ENCODE measurements around the gene RAB8B. TPM values are rescaled to one million over a fixed set of nuclear protein-coding genes. Genes with fewer than 3 reads are reported as not detected.

RAB8B gene
- total RNA-seq, 1 experiment from 2014 or later: 33.8 TPM

- no peak overlapping the region for H4K91ac ChIP-seq (ENCODE audit: insufficient read length, low read depth, low read length)
- H3K79me1 ChIP-seq (ENCODE audit: insufficient read depth, low read depth, low read length, poor library complexity, severe bottlenecking): no peaks in the 10 kb centered on the region
- H3K56ac ChIP-seq (ENCODE audit: insufficient read length, low read depth, low read length): no peak overlapping the region
- no peak overlapping the region for H2BK120ac ChIP-seq (ENCODE audit: low read depth, low read length, poor library complexity, severe bottlenecking)
- H2BK12ac ChIP-seq (ENCODE audit: insufficient read length, low read depth, low read length): no peak overlapping the region
- H3K14ac ChIP-seq (ENCODE audit: insufficient read depth, low read length): no peak overlapping the region
- H2BK15ac ChIP-seq (ENCODE audit: low read depth, low read length): no peak overlapping the region
- no peaks in the 10 kb centered on the region; the same call in 1 of the 2 replicates for H3K4me1 ChIP-seq (ENCODE audit: insufficient read depth, low read length)
- H3K4me1 Mint-ChIP-seq: peaks cover 21 to 28% of the 10 kb centered on the region in 2 experiments
- H3K18ac ChIP-seq (ENCODE audit: insufficient read length, low read depth, low read length): no peak overlapping the region
- no peak for DNase-seq
- no peak overlapping the region for H3K4ac ChIP-seq (ENCODE audit: low read depth, low read length)
- H3K27ac Mint-ChIP-seq: peak overlapping the region; percentile 86 to 97 (median 93)
- no peak overlapping the region for H4K5ac ChIP-seq (ENCODE audit: insufficient read length, low read depth, low read length)
- H3K27me3 ChIP-seq (ENCODE audit: insufficient read depth, low read length): no peaks in the 10 kb centered on the region
- no peak overlapping the region for H2BK20ac ChIP-seq (ENCODE audit: low read depth, low read length, poor library complexity, severe bottlenecking)
- H3K36me3 Mint-ChIP-seq (ENCODE audit: insufficient read depth in 1 of 3, low read depth in 3 of 3): peaks cover 13 to 28% (median 21%) of the 10 kb centered on the region in 3 experiments
- H3K23me2 ChIP-seq (ENCODE audit: insufficient read length, low read depth, low read length, poor library complexity, severe bottlenecking): no peaks in the 10 kb centered on the region
- peaks cover 0 to 4% of the 10 kb centered on the region in 2 experiments; a peak in 2 of 5 replicates for H3K9me3 Mint-ChIP-seq
- no peak overlapping the region for H4K8ac ChIP-seq (replicated peaks; ENCODE audit: insufficient read length, low read depth, low read length)
- H4K20me1 ChIP-seq (ENCODE audit: control insufficient read depth, insufficient read depth, insufficient read length): no peaks in the 10 kb centered on the region
- H3K23ac ChIP-seq (ENCODE audit: insufficient read length, low read depth, low read length): no peak overlapping the region
- H3K4me3 Mint-ChIP-seq: no peak overlapping the region; a peak in 1 of 5 replicates
- H3K9me3 ChIP-seq (ENCODE audit: control insufficient read depth, low read depth, low read length): no peaks in the 10 kb centered on the region
- no peak overlapping the region for H3K4me2 ChIP-seq (ENCODE audit: insufficient read depth, insufficient read length, low read length)
- H2AK5ac ChIP-seq (ENCODE audit: insufficient read length, low read length): no peak overlapping the region
- no peak overlapping the region for H3K9ac ChIP-seq (ENCODE audit: extremely low read depth, insufficient read length, low read length)
- H2AFZ ChIP-seq (ENCODE audit: low read length): no peak overlapping the region
- H3T11ph ChIP-seq (ENCODE audit: low read length): no peak overlapping the region
- no peaks in the 10 kb centered on the region for H3K27me3 Mint-ChIP-seq (ENCODE audit: low read depth)
- TF ChIP-seq, protein P1, sequence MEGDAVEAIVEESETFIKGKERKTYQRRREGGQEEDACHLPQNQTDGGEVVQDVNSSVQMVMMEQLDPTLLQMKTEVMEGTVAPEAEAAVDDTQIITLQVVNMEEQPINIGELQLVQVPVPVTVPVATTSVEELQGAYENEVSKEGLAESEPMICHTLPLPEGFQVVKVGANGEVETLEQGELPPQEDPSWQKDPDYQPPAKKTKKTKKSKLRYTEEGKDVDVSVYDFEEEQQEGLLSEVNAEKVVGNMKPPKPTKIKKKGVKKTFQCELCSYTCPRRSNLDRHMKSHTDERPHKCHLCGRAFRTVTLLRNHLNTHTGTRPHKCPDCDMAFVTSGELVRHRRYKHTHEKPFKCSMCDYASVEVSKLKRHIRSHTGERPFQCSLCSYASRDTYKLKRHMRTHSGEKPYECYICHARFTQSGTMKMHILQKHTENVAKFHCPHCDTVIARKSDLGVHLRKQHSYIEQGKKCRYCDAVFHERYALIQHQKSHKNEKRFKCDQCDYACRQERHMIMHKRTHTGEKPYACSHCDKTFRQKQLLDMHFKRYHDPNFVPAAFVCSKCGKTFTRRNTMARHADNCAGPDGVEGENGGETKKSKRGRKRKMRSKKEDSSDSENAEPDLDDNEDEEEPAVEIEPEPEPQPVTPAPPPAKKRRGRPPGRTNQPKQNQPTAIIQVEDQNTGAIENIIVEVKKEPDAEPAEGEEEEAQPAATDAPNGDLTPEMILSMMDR (conservative IDR thresholded peaks at IDR 0.05): no peak
- no peak overlapping the region for H3K27ac ChIP-seq (ENCODE audit: insufficient read length, low read depth, low read length)
- no peaks in the 10 kb centered on the region for H3K79me2 ChIP-seq (ENCODE audit: insufficient read depth, low read length)
- no peak overlapping the region for H2BK5ac ChIP-seq (ENCODE audit: insufficient read length, low read length)
- WGBS (ENCODE audit: extremely low coverage, insufficient read length, low lambda C conversion rate): no CpG with 5 or more reads among the region's 1 CpG
Measured at GRCh38 chr15:63255489-63255990, 66.1 kb downstream of the RAB8B start.

Measured in H9 (cell line).